ENCODE results near the gene TRIM38.
"Not testable (repeated sequence)": the region's sequence is repeated elsewhere in the genome, so short reads cannot be mapped to it uniquely, and the experiment has no call there.

The TRIM38 gene

GRCh38 chr6:25942561-25943147 is 19.9 kb upstream of the TRIM38 start:
- peak; percentile 10 for DNase-seq (ENCODE audit: low spot score)

GRCh38 chr6:25943887-25944286 is 18.7 kb upstream of the TRIM38 start:
- DNase-seq (ENCODE audit: low spot score): no peak

GRCh38 chr6:25944688-25945574 is 17.7 kb upstream of the TRIM38 start:
- DNase-seq (ENCODE audit: low spot score): no peak

GRCh38 chr6:25945738-25946137 is 16.9 kb upstream of the TRIM38 start:
- DNase-seq (ENCODE audit: low spot score): not testable (repeated sequence)

- DNase-seq (ENCODE audit: low spot score): no peak
These were observed 16.0 kb upstream of the TRIM38 start for GRCh38 chr6:25946631-25947030.

- not testable (repeated sequence) for DNase-seq (ENCODE audit: low spot score)
These were observed 15.1 kb upstream of the TRIM38 start for GRCh38 chr6:25947492-25947891.

- DNase-seq (ENCODE audit: low spot score): no peak
These were observed 12.9 kb upstream of the TRIM38 start for GRCh38 chr6:25949695-25950094.

- no peak for DNase-seq (ENCODE audit: low spot score)
These were observed 12.3 kb upstream of the TRIM38 start for GRCh38 chr6:25950297-25950696.

GRCh38 chr6:25951296-25952032 is 11.1 kb upstream of the TRIM38 start:
- no peak for DNase-seq (ENCODE audit: low spot score)

GRCh38 chr6:25952535-25952934 is 10.1 kb upstream of the TRIM38 start:
- no peak for DNase-seq (ENCODE audit: low spot score)

- no peak for DNase-seq (ENCODE audit: low spot score)
These were observed 8.9 kb upstream of the TRIM38 start for GRCh38 chr6:25953733-25954132.

GRCh38 chr6:25954756-25955155 is 7.8 kb upstream of the TRIM38 start:
- no peak for DNase-seq (ENCODE audit: low spot score)

- DNase-seq (ENCODE audit: low spot score): no peak
These were observed 6.4 kb upstream of the TRIM38 start for GRCh38 chr6:25956226-25956625.

- DNase-seq (ENCODE audit: low spot score): no peak
These were observed 3.9 kb upstream of the TRIM38 start for GRCh38 chr6:25958700-25959162.

GRCh38 chr6:25959890-25960536 is 2.6 kb upstream of the TRIM38 start:
- DNase-seq (ENCODE audit: low spot score): no peak

GRCh38 chr6:25960734-25961133 is 1.9 kb upstream of the TRIM38 start:
- DNase-seq (ENCODE audit: low spot score): no peak

GRCh38 chr6:25961619-25962148 is 918 bp upstream of the TRIM38 start:
- peak; percentile 5 for DNase-seq (ENCODE audit: low spot score)

GRCh38 chr6:25963426-25964123 is 973 bp downstream of the TRIM38 start:
- DNase-seq (ENCODE audit: low spot score): peak; percentile 19

GRCh38 chr6:25965058-25965457 is 2.5 kb downstream of the TRIM38 start:
- DNase-seq (ENCODE audit: low spot score): no peak

GRCh38 chr6:25966711-25967110 is 4.1 kb downstream of the TRIM38 start:
- DNase-seq (ENCODE audit: low spot score): no peak

GRCh38 chr6:25968769-25969168 is 6.2 kb downstream of the TRIM38 start:
- no peak for DNase-seq (ENCODE audit: low spot score)

Data from germinal center (tissue), 1 donor.